Measurements from ENCODE around the gene CHPF. TPM values are rescaled to one million over a fixed set of nuclear protein-coding genes. Genes with fewer than 3 reads are reported as not detected.

CHPF gene
- total RNA-seq, 6 donors from 2014 or later: 41.9 to 125 (median 60.2) TPM

- Histone ChIP-seq H3K4me3 (no peak overlapping the region), H3K27ac (no peak overlapping the region), H3K36me3 (no peaks in the 10 kb centered on the region), H3K9me3 (no peaks in the 10 kb centered on the region), H3K27me3 (peaks cover 0 to 52% (median 25%) of the 10 kb centered on the region in 4 donors), H3K4me1 (peaks cover 22 to 33% (median 24%) of the 10 kb centered on the region in 4 donors)
- TF ChIP-seq EP300 (IDR thresholded peaks at IDR 0.05) (no peak), CTCF (IDR thresholded peaks at IDR 0.05) (no peak), POLR2A (IDR thresholded peaks at IDR 0.05) (no peak), POLR2AphosphoS5 (IDR thresholded peaks at IDR 0.05) (no peak)
- no peak for DNase-seq
- no peak for ATAC-seq (ENCODE audit: low FRiP score in 2 of 2)
- 24 to 25% methylated on average over 12 to 16 of the region's 16 CpGs for WGBS, 2 donors
These were observed 30.9 kb downstream of the CHPF start for GRCh38 chr2:219512524-219513216.

- H3K4me1 ChIP-seq: peaks cover 22 to 33% (median 24%) of the 10 kb centered on the region in 4 donors
- DNase-seq: no peak
These were observed 31.9 kb downstream of the CHPF start for GRCh38 chr2:219511547-219512325.

GRCh38 chr2:219510512-219511135, 33.0 kb downstream of the CHPF start:
- no peak overlapping the region for H3K27ac ChIP-seq
- H3K4me1 ChIP-seq: peaks cover 22 to 33% (median 24%) of the 10 kb centered on the region in 4 donors
- peaks cover 6 to 16% (median 13%) of the 10 kb centered on the region in 4 donors for H3K36me3 ChIP-seq
- TF ChIP-seq EP300 (IDR thresholded peaks at IDR 0.05): no peak
- no peak for TF ChIP-seq CTCF (IDR thresholded peaks at IDR 0.05)
- no peak for TF ChIP-seq POLR2AphosphoS5 (IDR thresholded peaks at IDR 0.05)
- TF ChIP-seq POLR2A (IDR thresholded peaks at IDR 0.05): no peak
- ATAC-seq (ENCODE audit: low FRiP score in 2 of 2) (no peak), DNase-seq (no peak)
- H3K4me3 ChIP-seq: no peak overlapping the region
- H3K9me3 ChIP-seq: no peaks in the 10 kb centered on the region
- H3K27me3 ChIP-seq: peaks cover 0 to 52% (median 25%) of the 10 kb centered on the region in 4 donors
- WGBS, 2 donors: 22 to 25% methylated on average over 19 to 22 of the region's 22 CpGs

More at GRCh38 chr2:219511547-219512325, 31.9 kb downstream of the CHPF start:
- peaks cover 0 to 52% (median 25%) of the 10 kb centered on the region in 4 donors for H3K27me3 ChIP-seq
- no peaks in the 10 kb centered on the region for H3K9me3 ChIP-seq
- no peak overlapping the region for H3K27ac ChIP-seq
- ATAC-seq (ENCODE audit: low FRiP score in 2 of 2): no peak
- 31 to 35% methylated on average over 13 of the region's 15 CpGs for WGBS, 2 donors
- no peak overlapping the region for H3K4me3 ChIP-seq
- TF ChIP-seq CTCF (IDR thresholded peaks at IDR 0.05) (no peak), POLR2AphosphoS5 (IDR thresholded peaks at IDR 0.05) (no peak), EP300 (IDR thresholded peaks at IDR 0.05) (no peak), POLR2A (IDR thresholded peaks at IDR 0.05) (no peak)
- peaks cover 0 to 5% (median 2%) of the 10 kb centered on the region in 4 donors for H3K36me3 ChIP-seq

GRCh38 chr2:219509780-219510511, 33.7 kb downstream of the CHPF start:
- TF ChIP-seq POLR2AphosphoS5 (IDR thresholded peaks at IDR 0.05): no peak
- peak; percentile 39 to 63 (median 48) for TF ChIP-seq CTCF (IDR thresholded peaks at IDR 0.05)
- ATAC-seq (ENCODE audit: low FRiP score in 2 of 2) (peak; percentile 60 to 76), DNase-seq (peak; percentile 38 to 72)
- Histone ChIP-seq H3K36me3 (peaks cover 6 to 22% (median 20%) of the 10 kb centered on the region in 4 donors), H3K27me3 (peaks cover 0 to 49% (median 23%) of the 10 kb centered on the region in 4 donors), H3K4me1 (peaks cover 22 to 33% (median 24%) of the 10 kb centered on the region in 4 donors), H3K4me3 (peak overlapping the region in 2 of 4 donors; percentile 26 to 30), H3K9me3 (no peaks in the 10 kb centered on the region), H3K27ac (no peak overlapping the region)
- 2 to 3% methylated on average over 24 to 26 of the region's 26 CpGs for WGBS, 2 donors

All from upper lobe of left lung (tissue), 6 donors.